Chondrocyte (in vitro differentiated cells): ENCODE results near the gene HSPA1B. TPM values are rescaled to one million over a fixed set of nuclear protein-coding genes. Genes with fewer than 3 reads are reported as not detected.
A peak's percentile ranks its signal among the peaks of the same experiment; 100 is the strongest.
"Not testable (repeated sequence)": the region's sequence is repeated elsewhere in the genome, so short reads cannot be mapped to it uniquely, and the experiment has no call there.

Experiments
- DNase-seq: peaks from one replicate; pipeline ENCODE4 v3.0.0; 2021; ENCODE audit warnings: mixed read lengths, low spot score
- H3K27ac Mint-ChIP-seq: one replicate; pipeline ENCODE4 v1.8.0; 2021; ENCODE audit warnings: mild to moderate bottlenecking, moderate library complexity, mixed read lengths; ENCODE audit not compliant: unreplicated experiment
- H3K27me3 Mint-ChIP-seq: 2 replicates; pipeline ENCODE4 v1.8.0; 2021; ENCODE audit warnings: low read depth, mixed read lengths
- H3K36me3 Mint-ChIP-seq: 2 replicates; pipeline ENCODE4 v1.8.0; 2021; ENCODE audit warnings: low read depth, mixed read lengths
- H3K4me1 Mint-ChIP-seq: 2 replicates; pipeline ENCODE4 v1.8.0; 2021; ENCODE audit warnings: low read depth, mild to moderate bottlenecking, mixed read lengths
- H3K4me3 Mint-ChIP-seq: one replicate; pipeline ENCODE4 v1.8.0; 2021; ENCODE audit warnings: mild to moderate bottlenecking, moderate library complexity, mixed read lengths; ENCODE audit not compliant: unreplicated experiment
- H3K9me3 Mint-ChIP-seq: 2 replicates; pipeline ENCODE4 v1.8.0; 2021; ENCODE audit warnings: low read depth, mixed read lengths
- total RNA-seq: library from RNA; stranded (reverse); gene quantifications from 3 replicates; pipeline ENCODE4 v1.2.1, GENCODE V29; 2021
- TF ChIP-seq, protein P1 (sequence below): fragments of 200-600 bp; sonication (generic); IDR thresholded peaks from 2 replicates; pipeline ENCODE4 v1.5.0; 2021; ENCODE audit warnings: antibody characterized with exemption, mild to moderate bottlenecking, moderate library complexity

Gene HSPA1B
- total RNA-seq, 1 donor from 2014 or later: 46.8 TPM

GRCh38 chr6:31785475-31785874 lies 42.1 kb upstream of the HSPA1B start:
- H3K27me3 Mint-ChIP-seq: no peaks in the 10 kb centered on the region
- H3K27ac Mint-ChIP-seq: no peak overlapping the region
- no peak for DNase-seq
- H3K4me1 Mint-ChIP-seq: no peaks in the 10 kb centered on the region
- H3K4me3 Mint-ChIP-seq: no peak overlapping the region
- no peaks in the 10 kb centered on the region for H3K9me3 Mint-ChIP-seq
- TF ChIP-seq, protein P1, sequence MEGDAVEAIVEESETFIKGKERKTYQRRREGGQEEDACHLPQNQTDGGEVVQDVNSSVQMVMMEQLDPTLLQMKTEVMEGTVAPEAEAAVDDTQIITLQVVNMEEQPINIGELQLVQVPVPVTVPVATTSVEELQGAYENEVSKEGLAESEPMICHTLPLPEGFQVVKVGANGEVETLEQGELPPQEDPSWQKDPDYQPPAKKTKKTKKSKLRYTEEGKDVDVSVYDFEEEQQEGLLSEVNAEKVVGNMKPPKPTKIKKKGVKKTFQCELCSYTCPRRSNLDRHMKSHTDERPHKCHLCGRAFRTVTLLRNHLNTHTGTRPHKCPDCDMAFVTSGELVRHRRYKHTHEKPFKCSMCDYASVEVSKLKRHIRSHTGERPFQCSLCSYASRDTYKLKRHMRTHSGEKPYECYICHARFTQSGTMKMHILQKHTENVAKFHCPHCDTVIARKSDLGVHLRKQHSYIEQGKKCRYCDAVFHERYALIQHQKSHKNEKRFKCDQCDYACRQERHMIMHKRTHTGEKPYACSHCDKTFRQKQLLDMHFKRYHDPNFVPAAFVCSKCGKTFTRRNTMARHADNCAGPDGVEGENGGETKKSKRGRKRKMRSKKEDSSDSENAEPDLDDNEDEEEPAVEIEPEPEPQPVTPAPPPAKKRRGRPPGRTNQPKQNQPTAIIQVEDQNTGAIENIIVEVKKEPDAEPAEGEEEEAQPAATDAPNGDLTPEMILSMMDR: no peak
- peaks cover 29% of the 10 kb centered on the region for H3K36me3 Mint-ChIP-seq

- DNase-seq: no peak
- peaks cover 11% of the 10 kb centered on the region for H3K36me3 Mint-ChIP-seq
- H3K4me1 Mint-ChIP-seq: peaks cover 25% of the 10 kb centered on the region
- H3K27ac Mint-ChIP-seq: peak overlapping the region; percentile 62
- TF ChIP-seq, protein P1: peak; percentile 79
- H3K9me3 Mint-ChIP-seq: no peaks in the 10 kb centered on the region
- H3K27me3 Mint-ChIP-seq: no peaks in the 10 kb centered on the region
- no peak overlapping the region for H3K4me3 Mint-ChIP-seq
Observed at GRCh38 chr6:31791324-31792089, 36.0 kb upstream of the HSPA1B start.

- Mint-ChIP-seq H3K4me1 (peaks cover 25% of the 10 kb centered on the region), H3K36me3 (peaks cover 11% of the 10 kb centered on the region), H3K4me3 (no peak overlapping the region), H3K27ac (peak overlapping the region; percentile 27), H3K27me3 (no peaks in the 10 kb centered on the region), H3K9me3 (no peaks in the 10 kb centered on the region)
- TF ChIP-seq, protein P1: no peak
- no peak for DNase-seq
Observed at GRCh38 chr6:31792090-31792374, 35.5 kb upstream of the HSPA1B start.

- Mint-ChIP-seq H3K4me1 (peaks cover 25% of the 10 kb centered on the region), H3K36me3 (peaks cover 11% of the 10 kb centered on the region), H3K9me3 (no peaks in the 10 kb centered on the region), H3K27me3 (no peaks in the 10 kb centered on the region), H3K4me3 (no peak overlapping the region), H3K27ac (peak overlapping the region; percentile 90)
- TF ChIP-seq, protein P1: no peak
- DNase-seq: no peak
Observed at GRCh38 chr6:31792761-31793171, 34.8 kb upstream of the HSPA1B start.

DNA sequence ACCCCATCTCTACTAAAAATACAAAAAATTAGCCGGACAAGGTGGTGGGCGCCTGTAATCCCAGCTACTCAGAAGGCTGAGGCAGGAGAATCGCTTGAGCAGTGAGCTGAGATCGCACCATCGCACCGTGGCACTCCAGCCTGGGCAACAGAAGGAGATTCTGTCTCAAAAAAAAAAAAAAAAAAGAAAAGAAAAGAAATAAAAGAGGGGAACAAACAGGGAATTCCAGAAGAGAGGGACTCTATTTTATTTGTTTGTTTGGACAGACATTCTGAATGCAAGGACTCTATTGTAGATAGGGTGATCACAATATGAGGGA lies 33.7 kb upstream of the HSPA1B start:
- DNase-seq, H3K27me3 Mint-ChIP-seq, H3K9me3 Mint-ChIP-seq: not testable (repeated sequence)
- Mint-ChIP-seq H3K27ac (peak overlapping the region; percentile 90), H3K4me3 (peak overlapping the region; percentile 99), H3K36me3 (peaks cover 11% of the 10 kb centered on the region), H3K4me1 (peaks cover 25% of the 10 kb centered on the region)

- Mint-ChIP-seq H3K27ac (peak overlapping the region; percentile 90), H3K4me1 (peaks cover 25% of the 10 kb centered on the region), H3K27me3 (no peaks in the 10 kb centered on the region), H3K4me3 (peak overlapping the region; percentile 99), H3K36me3 (peaks cover 11% of the 10 kb centered on the region), H3K9me3 (no peaks in the 10 kb centered on the region)
- TF ChIP-seq, protein P1: no peak
- no peak for DNase-seq
Observed at GRCh38 chr6:31794294-31794865, 33.2 kb upstream of the HSPA1B start.
